Measurements from ENCODE around the gene CLIC3.

GRCh38 chr9:137009217-137009616 is 12.8 kb upstream of the CLIC3 start:
- TF ChIP-seq EZH2 (IDR thresholded peaks at IDR 0.05; ENCODE audit: borderline replicate concordance, low read depth, low read length, severe bottlenecking) = no peak
- TF ChIP-seq CTCF (IDR thresholded peaks at IDR 0.05; ENCODE audit: borderline replicate concordance, extremely low read depth, low read length, poor library complexity, severe bottlenecking) = no peak

Measured in DND-41 (cell line).